Fibroblast of villous mesenchyme (primary cell): ENCODE measurements around the gene FLT1. TPM values are rescaled to one million over a fixed set of nuclear protein-coding genes. Genes with fewer than 3 reads are reported as not detected.
A peak's percentile ranks its signal among the peaks of the same experiment; 100 is the strongest.

Source experiments
- DNase-seq: peaks from one replicate; pipeline ENCODE4 v3.0.0-alpha.2; 2010; ENCODE audit warnings: low read depth
- H3K4me3 ChIP-seq: 2 replicates; pipeline ENCODE4 v1.5.1; 2011; ENCODE audit warnings: low read depth, mild to moderate bottlenecking, low read length
- CTCF ChIP-seq: IDR thresholded peaks from 2 replicates; pipeline ENCODE4 v1.5.1; 2012; ENCODE audit warnings: low read depth, mild to moderate bottlenecking, low read length; ENCODE audit not compliant: insufficient read depth
- total RNA-seq: library from RNA; depleted of rRNA; stranded (reverse); fragments of >200 nt; gene quantifications from 2 replicates; pipeline ENCODE4 v1.2.3, GENCODE V29; 2012

FLT1 gene
- total RNA-seq, 1 donor: 12.1 TPM

- peak; percentile 81 for DNase-seq
- TF ChIP-seq CTCF: no peak
- no peak overlapping the region for H3K4me3 ChIP-seq
These were observed 44.8 kb downstream of the FLT1 start for GRCh38 chr13:28449826-28450773.

DNA sequence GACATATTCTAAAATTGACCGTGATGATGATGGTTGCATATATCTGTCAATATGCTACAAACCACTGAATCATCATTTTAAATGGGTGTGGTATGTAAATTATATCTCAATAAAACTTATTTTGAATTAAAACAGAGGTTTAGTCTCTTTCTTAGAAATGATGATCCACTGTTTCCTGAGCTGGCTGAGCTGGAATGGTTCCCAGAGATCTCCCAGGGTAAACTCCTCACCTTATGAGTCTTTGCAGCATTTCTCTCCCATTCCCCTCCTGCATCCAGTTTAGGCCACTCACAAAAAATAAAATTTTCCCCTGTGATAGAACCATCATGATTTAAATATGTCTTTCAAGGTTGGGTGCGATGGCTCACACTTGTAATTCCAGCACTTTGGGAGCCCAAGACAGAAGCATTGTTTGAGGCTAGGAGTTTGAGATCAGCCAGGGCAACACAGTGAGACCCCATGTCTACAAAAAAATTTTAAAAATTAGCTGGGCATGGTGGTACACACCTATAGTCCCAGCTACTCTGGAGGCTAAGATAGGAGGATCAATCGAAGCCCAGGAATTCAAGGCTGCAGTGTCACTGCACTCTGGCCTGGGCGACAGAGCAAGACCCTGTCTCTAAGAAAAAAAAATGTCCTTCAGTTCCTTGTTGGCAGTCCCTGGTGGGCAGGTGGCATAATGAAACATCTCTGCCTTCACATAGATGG, 46.1 kb downstream of the FLT1 start:
- H3K4me3 ChIP-seq: no peak overlapping the region
- no peak for DNase-seq
- TF ChIP-seq CTCF: no peak

DNA sequence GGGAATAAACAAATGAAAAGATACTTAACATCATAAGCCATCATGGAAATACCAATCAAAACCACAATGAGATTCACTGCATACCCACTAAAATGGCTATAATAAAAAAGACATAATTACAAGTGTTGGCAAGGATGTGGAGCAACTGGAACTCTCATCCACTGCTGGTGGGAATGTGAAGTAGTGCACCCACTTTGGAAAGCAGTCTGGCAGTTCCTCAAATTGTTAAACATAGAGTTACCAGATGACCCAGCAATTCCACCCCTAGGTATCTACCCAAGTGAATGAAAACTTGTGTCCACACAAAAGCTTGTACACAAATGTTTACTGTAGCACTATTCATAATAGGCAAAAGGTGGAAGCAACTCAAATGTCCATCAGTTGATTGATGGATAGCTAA, 46.9 kb downstream of the FLT1 start:
- no peak for DNase-seq
- no peak overlapping the region for H3K4me3 ChIP-seq
- no peak for TF ChIP-seq CTCF

- no peak for DNase-seq
- TF ChIP-seq CTCF: no peak
- H3K4me3 ChIP-seq: no peak overlapping the region
These were observed 47.7 kb downstream of the FLT1 start for GRCh38 chr13:28447206-28447605.

DNA sequence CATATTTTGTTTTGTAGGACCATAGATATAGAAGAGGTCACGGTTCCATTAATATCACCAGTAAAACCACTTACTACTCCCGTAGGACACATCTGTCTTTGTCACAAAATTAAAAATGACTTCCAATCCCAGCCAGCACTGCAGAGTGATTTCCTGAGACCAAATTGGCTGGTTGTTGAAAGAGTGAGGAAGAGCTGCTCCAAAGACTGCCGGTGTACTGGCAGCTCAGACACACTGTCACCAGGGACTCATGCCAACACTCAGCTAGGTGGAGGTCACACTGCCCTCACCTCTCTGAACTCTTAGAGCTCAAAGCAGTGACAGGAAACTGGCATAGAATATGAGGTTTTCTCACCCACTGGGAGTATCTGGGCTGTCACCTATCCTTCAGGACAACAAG, 52.1 kb downstream of the FLT1 start:
- no peak for DNase-seq
- H3K4me3 ChIP-seq: no peak overlapping the region
- TF ChIP-seq CTCF: no peak

DNA sequence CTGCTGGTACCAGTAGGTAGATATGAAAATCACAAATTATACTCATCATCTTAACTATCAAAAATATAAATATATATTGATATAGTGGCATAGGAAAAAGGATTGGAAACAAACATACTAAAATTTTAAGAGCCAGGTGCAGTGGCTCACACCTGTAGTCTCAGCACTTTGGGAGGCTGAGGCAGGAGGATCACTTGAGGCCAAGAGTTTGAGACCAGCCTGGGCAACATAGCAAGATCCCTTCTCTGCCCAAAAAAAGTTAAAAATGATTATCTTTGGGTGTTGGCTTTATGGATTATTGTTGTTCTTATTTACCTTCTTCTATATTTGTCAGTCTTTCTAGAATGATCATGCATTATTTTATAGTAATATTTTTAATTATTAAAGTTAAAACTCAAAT, 53.4 kb downstream of the FLT1 start:
- DNase-seq: no peak
- no peak for TF ChIP-seq CTCF
- H3K4me3 ChIP-seq: no peak overlapping the region
